HT1080 (cell line): Measurements from ENCODE around the gene RNF225. TPM values are rescaled to one million over a fixed set of nuclear protein-coding genes. Genes with fewer than 3 reads are reported as not detected.
"Not testable (repeated sequence)": the region's sequence is repeated elsewhere in the genome, so short reads cannot be mapped to it uniquely, and the experiment has no call there.

ENCODE experiments used
- DNase-seq: peaks from one replicate; pipeline ENCODE4 v3.0.0-alpha.2; 2015; ENCODE audit warnings: low read depth
- polyA plus RNA-seq, 2 experiments: library from polyadenylated mRNA; depleted of rRNA; stranded (reverse); fragments of >200 nt; gene quantifications; 2 replicates each; pipeline ENCODE4 v1.2.3, GENCODE V29; 2015
- total RNA-seq: library from RNA; depleted of rRNA; stranded (reverse); fragments of >200 nt; shearing (Covaris generic); gene quantifications from 2 replicates; pipeline ENCODE4 v1.2.3, GENCODE V29; 2014; rRNA removed

Gene RNF225
- 0.24 TPM in 1 of 2 replicates, not detected in the other for total RNA-seq
- polyA plus RNA-seq (2015; cell fraction: cytosol; rRNA removed): 0.25 TPM in 1 of 2 replicates, not detected in the other
- polyA plus RNA-seq (2015; cell fraction: nucleus; rRNA removed): not detected in 2 replicates

- peak; percentile 52 for DNase-seq
These were observed at the start of gene RNF225 for GRCh38 chr19:58395220-58395978. Gene RNF225 (plus strand): TSS chr19:58395656. CDS start chr19:58396090, 434 bp downstream.

GRCh38 chr19:58346961-58347929 is 48.2 kb upstream of the RNF225 start:
- peak; percentile 73 for DNase-seq

DNA sequence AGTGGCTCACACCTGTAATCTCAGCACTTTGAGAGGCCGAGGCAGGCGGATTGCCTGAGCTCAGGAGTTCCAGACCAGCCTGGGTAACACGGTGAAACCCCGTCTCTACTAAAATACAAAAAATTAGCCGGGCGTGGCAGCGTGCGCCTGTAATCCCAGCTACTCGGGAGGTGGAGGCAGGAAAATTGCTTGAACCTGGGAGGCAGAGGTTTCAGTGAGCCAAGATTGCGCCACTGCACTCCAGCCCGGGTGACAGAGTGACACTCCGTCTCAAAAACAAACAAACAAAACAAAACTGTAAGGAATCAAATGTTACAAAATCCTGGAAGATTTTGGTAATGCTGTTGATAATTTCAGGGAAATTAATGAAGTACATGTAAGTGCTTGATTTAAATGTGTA is 47.4 kb upstream of the RNF225 start:
- DNase-seq: not testable (repeated sequence)

DNA sequence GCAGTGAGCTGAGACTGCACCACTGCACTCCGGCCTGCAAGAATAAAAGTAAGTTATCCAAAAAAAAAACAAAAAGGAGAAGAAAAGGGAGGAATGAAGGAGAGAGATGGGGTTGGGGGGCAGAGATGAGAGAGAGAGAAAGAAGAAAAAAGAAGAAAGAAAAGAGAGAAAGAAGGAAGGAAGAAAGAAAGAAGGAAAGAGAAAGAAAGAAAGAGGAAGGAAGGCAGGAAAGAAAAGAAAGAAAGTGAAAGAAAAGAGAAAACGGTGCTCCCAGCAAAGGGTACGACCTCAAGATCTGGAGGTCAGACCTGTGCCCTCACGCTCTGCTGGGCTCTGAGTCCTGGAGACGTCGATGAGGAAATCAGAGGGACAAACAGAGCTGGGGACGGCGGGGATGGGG is 45.9 kb upstream of the RNF225 start:
- DNase-seq: no peak

- no peak for DNase-seq
These were observed 45.2 kb upstream of the RNF225 start for GRCh38 chr19:58350001-58350861.

- DNase-seq: no peak
These were observed 44.4 kb upstream of the RNF225 start for GRCh38 chr19:58350871-58351557.

GRCh38 chr19:58351558-58351878 is 43.9 kb upstream of the RNF225 start:
- DNase-seq: no peak

- no peak for DNase-seq
These were observed 43.3 kb upstream of the RNF225 start for GRCh38 chr19:58351990-58352755.

DNA sequence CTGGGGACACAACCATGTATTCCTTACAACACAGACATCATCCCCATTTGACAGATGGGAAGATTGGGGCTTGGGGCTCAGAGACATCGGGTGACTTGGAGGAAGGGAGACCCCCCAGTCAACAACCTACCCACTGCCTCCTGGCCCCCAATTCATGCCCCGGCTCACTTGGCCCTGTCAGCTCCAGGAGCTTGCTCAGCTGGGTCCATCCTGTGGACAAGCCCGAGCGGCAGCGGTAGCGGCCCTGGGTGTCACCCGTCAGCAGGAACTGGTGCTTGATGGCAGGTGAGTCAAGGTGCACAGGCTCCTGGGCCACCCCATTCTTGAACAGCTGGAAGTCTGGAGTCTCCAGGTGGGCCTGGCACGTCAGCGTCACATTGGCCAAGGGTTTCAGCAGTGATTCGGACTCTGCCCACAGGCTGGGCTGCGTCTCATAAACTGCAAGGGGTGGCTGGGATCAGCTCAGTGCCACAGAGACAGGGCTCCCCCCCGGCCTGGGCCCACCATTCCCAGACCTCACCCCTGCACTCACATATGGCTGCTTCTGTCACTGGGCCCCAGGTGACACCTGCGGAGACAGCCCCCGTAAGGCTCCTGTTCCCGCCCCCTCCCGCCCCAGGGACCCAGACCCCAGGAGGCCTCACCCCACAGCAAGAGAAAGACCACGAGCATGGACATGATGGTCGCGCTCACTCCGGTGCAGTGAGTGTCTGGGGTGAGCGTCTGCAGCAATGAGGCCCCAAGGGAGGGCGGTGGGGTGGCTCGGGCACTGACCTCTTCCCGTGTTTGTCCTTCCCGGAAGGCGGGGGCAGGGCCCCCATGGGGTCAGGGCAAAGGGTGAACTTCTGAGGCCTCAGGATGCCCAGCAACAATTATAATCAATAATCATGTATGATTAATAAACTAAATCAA is 42.4 kb upstream of the RNF225 start, which contains the start of gene A1BG:
Gene A1BG (minus strand): TSS at position 733 of the 912 bp plus-strand sequence. CDS start 55 bp downstream, at position 678.
- DNase-seq: no peak

- DNase-seq: no peak
These were observed 41.6 kb upstream of the RNF225 start for GRCh38 chr19:58353717-58354477.

DNA sequence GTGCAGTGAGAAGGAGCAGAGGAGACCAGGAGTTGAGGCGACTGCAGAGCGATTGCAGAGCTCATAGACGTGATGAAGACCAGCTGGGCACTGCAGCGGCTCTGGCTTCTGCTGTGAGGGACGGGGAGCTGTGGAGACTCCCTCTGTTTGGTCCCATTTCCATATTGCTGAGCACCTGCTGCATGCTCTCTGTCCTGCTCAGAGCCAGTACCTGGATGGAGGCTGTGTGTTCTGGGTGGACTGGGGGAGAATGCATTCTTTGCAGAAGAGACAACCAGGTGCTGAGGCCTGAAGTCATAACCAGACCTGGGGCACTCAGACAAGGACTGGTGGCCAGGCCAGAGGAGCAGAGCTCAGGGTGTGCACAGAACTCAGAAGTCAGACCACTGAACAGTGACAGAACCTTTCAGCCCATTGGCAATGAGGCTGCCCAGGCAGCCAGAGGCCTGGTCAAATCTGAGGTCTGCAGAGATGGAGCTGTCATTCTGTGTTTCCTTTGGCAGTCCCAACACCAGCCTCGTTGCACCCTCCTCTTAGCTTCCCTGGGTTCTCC is 40.9 kb upstream of the RNF225 start:
- DNase-seq: no peak

DNA sequence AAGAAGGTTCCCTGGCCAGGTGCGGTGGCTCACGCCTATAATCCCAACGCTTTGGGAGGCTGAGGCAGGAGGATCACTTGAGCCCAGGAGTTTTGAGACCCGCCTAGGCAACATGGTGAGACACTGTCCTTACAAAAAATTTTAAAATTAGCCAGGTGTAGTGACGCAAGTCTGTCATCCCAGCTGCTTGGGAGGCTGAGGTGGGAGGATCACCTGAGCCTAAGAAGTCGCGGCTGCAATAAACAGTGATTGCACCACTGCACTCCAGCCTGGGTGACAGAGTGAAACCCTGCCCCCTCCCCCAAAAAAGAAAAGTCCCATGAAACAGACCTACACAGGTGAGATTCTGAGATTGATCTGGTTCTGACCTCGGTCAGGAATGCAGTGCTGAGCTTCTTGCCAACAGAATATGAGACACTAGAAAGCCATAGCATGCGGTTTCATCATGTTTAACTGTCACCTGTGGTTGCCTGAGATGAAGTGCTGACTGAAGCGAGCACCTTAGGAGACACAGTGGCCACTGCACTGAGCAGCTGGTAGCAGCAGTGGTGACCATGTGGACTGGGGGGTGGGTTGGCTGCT is 40.1 kb upstream of the RNF225 start:
- DNase-seq: no peak

- DNase-seq: no peak
These were observed 39.3 kb upstream of the RNF225 start for GRCh38 chr19:58355908-58356765.

GRCh38 chr19:58356766-58357480 is 38.5 kb upstream of the RNF225 start:
- no peak for DNase-seq

GRCh38 chr19:58357481-58358145 is 37.8 kb upstream of the RNF225 start:
- DNase-seq: no peak
